Astrocyte (in vitro differentiated cells and primary cell): Measurements from ENCODE around the gene CKMT1A. TPM values are rescaled to one million over a fixed set of nuclear protein-coding genes. Genes with fewer than 3 reads are reported as not detected.
"Not testable (repeated sequence)": the region's sequence is repeated elsewhere in the genome, so short reads cannot be mapped to it uniquely, and the experiment has no call there.

Experiments used
- DNase-seq: peaks from one replicate; pipeline ENCODE4 v3.0.0-alpha.2; 2010; ENCODE audit warnings: low read depth
- FAIRE-seq: peaks from 2 replicates; lab custom pipeline; 2011; peaks lifted over from hg19 to GRCh38; lab: Jason Lieb, UNC
- H2AFZ ChIP-seq: 2 replicates; pipeline ENCODE4 v1.6.0; 2012; ENCODE audit warnings: low read depth, low read length, inconsistent platforms
- H3K27ac ChIP-seq: 2 replicates; pipeline ENCODE4 v1.5.1; 2011; ENCODE audit warnings: low read depth, low read length, inconsistent platforms
- H3K27me3 ChIP-seq: 2 replicates; pipeline ENCODE4 v1.6.0; 2011; ENCODE audit warnings: low read length, inconsistent platforms; ENCODE audit not compliant: insufficient read depth
- H3K36me3 ChIP-seq: 2 replicates; pipeline ENCODE4 v1.5.1; 2011; ENCODE audit warnings: low read length, inconsistent platforms; ENCODE audit not compliant: insufficient read depth
- H3K4me1 ChIP-seq: 2 replicates; pipeline ENCODE4 v1.5.1; 2011; ENCODE audit warnings: low read length, inconsistent platforms; ENCODE audit not compliant: insufficient read depth
- H3K4me2 ChIP-seq: 2 replicates; pipeline ENCODE4 v1.6.0; 2012; ENCODE audit warnings: low read length, inconsistent platforms
- H3K4me3 ChIP-seq: 2 replicates; pipeline ENCODE4 v1.5.1; 2011; ENCODE audit warnings: low read depth, mild to moderate bottlenecking, low read length, inconsistent platforms; ENCODE audit not compliant: insufficient read depth
- H3K79me2 ChIP-seq: 2 replicates; pipeline ENCODE4 v1.6.0; 2012; ENCODE audit warnings: mild to moderate bottlenecking, low read length, inconsistent platforms; ENCODE audit not compliant: insufficient read depth
- H3K9ac ChIP-seq: 2 replicates; pipeline ENCODE4 v1.6.0; 2012; ENCODE audit warnings: mild to moderate bottlenecking, low read length, inconsistent platforms
- H3K9me3 ChIP-seq: 2 replicates; pipeline ENCODE4 v1.5.1; 2012; ENCODE audit warnings: low read depth, mild to moderate bottlenecking, low read length, inconsistent platforms; ENCODE audit not compliant: insufficient read depth
- H4K20me1 ChIP-seq: 2 replicates; pipeline ENCODE4 v1.6.0; 2012; ENCODE audit warnings: low read length, inconsistent platforms; ENCODE audit not compliant: insufficient read depth
- H3K27ac Mint-ChIP-seq: one replicate; pipeline ENCODE4 v1.8.0; 2021; ENCODE audit warnings: mild to moderate bottlenecking, mixed read lengths; ENCODE audit not compliant: unreplicated experiment
- H3K27me3 Mint-ChIP-seq: one replicate; pipeline ENCODE4 v1.8.0; 2021; ENCODE audit warnings: low read depth, mixed read lengths; ENCODE audit not compliant: unreplicated experiment
- H3K36me3 Mint-ChIP-seq: one replicate; pipeline ENCODE4 v1.8.0; 2021; ENCODE audit warnings: low read depth, mixed read lengths; ENCODE audit not compliant: unreplicated experiment
- H3K4me1 Mint-ChIP-seq: one replicate; pipeline ENCODE4 v1.8.0; 2021; ENCODE audit warnings: low read depth, mixed read lengths; ENCODE audit not compliant: unreplicated experiment
- H3K4me3 Mint-ChIP-seq: one replicate; pipeline ENCODE4 v1.8.0; 2021; ENCODE audit warnings: mild to moderate bottlenecking, moderate library complexity, mixed read lengths; ENCODE audit not compliant: unreplicated experiment
- H3K9me3 Mint-ChIP-seq: one replicate; pipeline ENCODE4 v1.8.0; 2021; ENCODE audit warnings: mild to moderate bottlenecking, mixed read lengths; ENCODE audit not compliant: unreplicated experiment
- total RNA-seq: library from RNA; stranded (reverse); gene quantifications from 2 replicates; pipeline ENCODE4 v1.2.1, GENCODE V29; 2021

The CKMT1A gene
- total RNA-seq, 1 donor from 2014 or later, result 1.2 TPM

- FAIRE-seq, H3K27me3 Mint-ChIP-seq: not testable (repeated sequence)
Observed at GRCh38 chr15:43663333-43663732, 30.3 kb upstream of the CKMT1A start.

DNA sequence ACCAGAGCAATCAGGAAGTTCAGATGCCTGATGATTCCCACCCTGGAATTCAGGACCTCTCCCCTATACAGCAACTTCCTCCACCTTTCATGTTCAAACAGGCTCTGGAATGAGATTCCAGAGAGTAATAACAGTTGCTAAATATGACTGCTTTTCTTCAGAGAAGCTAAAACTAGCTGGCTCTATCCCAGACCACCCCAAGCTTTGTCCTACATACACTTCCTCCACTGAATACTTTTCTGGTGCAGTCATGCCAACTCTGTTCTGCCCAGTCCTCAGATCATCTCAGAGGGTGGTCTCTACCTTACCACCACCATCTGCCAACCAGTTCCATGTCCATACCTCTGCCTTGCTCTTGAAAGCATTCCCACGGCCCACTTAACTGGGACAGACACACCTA is 27.5 kb upstream of the CKMT1A start:
- not testable (repeated sequence) for H3K4me3 Mint-ChIP-seq, H3K4me2 ChIP-seq, H2AFZ ChIP-seq, H3K9me3 ChIP-seq, H3K27ac Mint-ChIP-seq, H3K27me3 Mint-ChIP-seq, H3K79me2 ChIP-seq, H3K27me3 ChIP-seq, H4K20me1 ChIP-seq, H3K36me3 ChIP-seq, DNase-seq, H3K36me3 Mint-ChIP-seq, H3K9ac ChIP-seq, H3K27ac ChIP-seq, H3K4me1 Mint-ChIP-seq, H3K9me3 Mint-ChIP-seq, H3K4me3 ChIP-seq, H3K4me1 ChIP-seq
- FAIRE-seq, result peak; percentile 45

More at GRCh38 chr15:43663333-43663732, 30.3 kb upstream of the CKMT1A start:
- not testable (repeated sequence) for H3K4me3 Mint-ChIP-seq, H3K27ac Mint-ChIP-seq, H3K27ac ChIP-seq, H3K9me3 Mint-ChIP-seq, H3K4me2 ChIP-seq, H3K27me3 ChIP-seq, H3K36me3 Mint-ChIP-seq, H3K9ac ChIP-seq, DNase-seq, H3K9me3 ChIP-seq, H3K4me1 Mint-ChIP-seq, H2AFZ ChIP-seq, H4K20me1 ChIP-seq, H3K4me3 ChIP-seq, H3K4me1 ChIP-seq, H3K79me2 ChIP-seq, H3K36me3 ChIP-seq

GRCh38 chr15:43674175-43674574 is 19.5 kb upstream of the CKMT1A start:
- H3K4me1 ChIP-seq, H3K9me3 Mint-ChIP-seq, H2AFZ ChIP-seq, H3K36me3 Mint-ChIP-seq, H3K27me3 Mint-ChIP-seq, H3K36me3 ChIP-seq, H3K27ac ChIP-seq, DNase-seq, H3K79me2 ChIP-seq, H3K4me3 Mint-ChIP-seq, H3K4me2 ChIP-seq, H3K4me3 ChIP-seq, H3K27ac Mint-ChIP-seq, H3K9me3 ChIP-seq, H3K4me1 Mint-ChIP-seq, H4K20me1 ChIP-seq, H3K9ac ChIP-seq, H3K27me3 ChIP-seq: not testable (repeated sequence)
- peak; percentile 13 for FAIRE-seq

DNA sequence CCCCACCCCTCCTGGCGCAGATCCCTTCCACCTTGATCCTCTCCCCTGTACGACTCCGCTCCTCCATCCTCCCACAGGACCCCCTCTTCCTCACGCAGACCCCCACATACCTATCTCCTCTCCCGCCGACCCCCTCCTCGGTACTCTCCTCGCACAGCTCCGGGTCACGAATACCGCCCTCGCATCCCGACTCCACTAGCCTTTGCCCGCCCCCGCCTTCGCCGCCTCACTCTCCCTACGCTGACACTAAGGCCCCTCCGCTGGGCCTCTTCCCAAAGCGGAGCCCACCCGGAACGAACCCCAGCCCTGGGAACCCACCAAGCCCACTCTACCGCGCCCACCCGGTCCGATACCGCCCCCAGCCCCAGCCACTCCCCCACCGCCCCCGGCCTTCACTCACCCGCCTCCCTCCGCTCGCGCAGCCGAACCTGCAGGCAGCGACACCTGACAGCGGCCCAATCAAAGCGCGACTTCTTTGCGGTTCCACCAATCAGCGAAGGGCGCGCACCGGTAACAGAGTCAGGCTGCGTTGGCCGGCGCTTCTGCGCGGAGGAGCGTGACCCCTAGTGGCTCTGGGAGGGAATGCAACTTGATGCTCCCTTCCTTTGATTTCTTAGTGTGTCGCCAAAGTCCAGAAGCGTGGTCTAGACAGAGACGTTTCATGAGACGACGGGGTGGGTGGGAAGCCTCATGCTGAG is 3.9 kb upstream of the CKMT1A start:
- not testable (repeated sequence) for H3K36me3 ChIP-seq, H3K4me3 ChIP-seq, H3K4me2 ChIP-seq, H4K20me1 ChIP-seq, H3K79me2 ChIP-seq, DNase-seq, H3K9me3 ChIP-seq, H3K36me3 Mint-ChIP-seq, H3K4me1 ChIP-seq, H3K9me3 Mint-ChIP-seq, H3K27me3 ChIP-seq, H2AFZ ChIP-seq, H3K27ac Mint-ChIP-seq, H3K9ac ChIP-seq, H3K27ac ChIP-seq, H3K4me3 Mint-ChIP-seq, H3K27me3 Mint-ChIP-seq, H3K4me1 Mint-ChIP-seq
- peak; percentile 96 for FAIRE-seq

- H3K4me3 ChIP-seq, FAIRE-seq, H3K4me2 ChIP-seq, H3K9me3 Mint-ChIP-seq, H3K27ac Mint-ChIP-seq, H3K36me3 Mint-ChIP-seq, H3K27ac ChIP-seq, H3K4me1 ChIP-seq, H3K9me3 ChIP-seq, DNase-seq, H2AFZ ChIP-seq, H3K79me2 ChIP-seq, H3K4me3 Mint-ChIP-seq, H3K36me3 ChIP-seq, H3K27me3 Mint-ChIP-seq, H3K4me1 Mint-ChIP-seq, H3K9ac ChIP-seq, H3K27me3 ChIP-seq, H4K20me1 ChIP-seq: not testable (repeated sequence)
Observed at GRCh38 chr15:43692679-43693078, 980 bp upstream of the CKMT1A start.
